Endothelial cell of umbilical vein (primary cell): ENCODE measurements around the gene OR10C1. TPM values are rescaled to one million over a fixed set of nuclear protein-coding genes. Genes with fewer than 3 reads are reported as not detected.

Experiments used
- BruUV-seq: library from RNA; stranded (reverse); fragments of 400-500 nt; replicated peaks from 2 replicates; lab custom pipeline; 2021; lab: Mats Ljungman, UMichigan
- CTCF ChIA-PET: fragments of 300-600, 350-600 bp; sonication (Branson Sonifier 250); formaldehyde crosslinking; loops from one replicate; lab custom pipeline; 2021; ENCODE audit warnings: antibody characterized with exemption, inconsistent platforms; lab: Charles Lee
- POLR2A ChIA-PET: fragments of 300-600, 350-600 bp; sonication (Branson Sonifier 250); formaldehyde crosslinking; loops from one replicate; lab custom pipeline; 2021; ENCODE audit warnings: antibody characterized with exemption, inconsistent platforms; lab: Charles Lee
- DNase-seq: peaks from one replicate; pipeline ENCODE4 v3.0.0-alpha.2; 2011; ENCODE audit warnings: low read depth, low spot score
- FAIRE-seq: peaks from 2 replicates; lab custom pipeline; 2011; peaks lifted over from hg19 to GRCh38; lab: Jason Lieb, UNC
- H2AFZ ChIP-seq: 2 replicates; pipeline ENCODE4 v1.6.0; 2012; ENCODE audit warnings: low read depth, low read length, control low read depth, inconsistent platforms
- H3K27ac ChIP-seq: 2 replicates; pipeline ENCODE4 v1.5.1; 2011; ENCODE audit warnings: low read depth, mild to moderate bottlenecking, control low read depth, low read length, moderate library complexity; ENCODE audit not compliant: insufficient read depth
- H3K27me3 ChIP-seq, 2 experiments: 2 replicates each; pipeline versions ENCODE4 v1.6.0 to v1.6.1; 2011; ENCODE audit warnings: low read length in 2 of 2, mixed read lengths in 1 of 2; ENCODE audit not compliant: control insufficient read depth in 2 of 2, insufficient read depth in 2 of 2
- H3K36me3 ChIP-seq, 2 experiments: 2 replicates in 1 of 2; 3 replicates in 1 of 2; pipeline ENCODE4 v1.5.1; 2011; ENCODE audit warnings: low read length in 2 of 2, mild to moderate bottlenecking in 1 of 2, moderate library complexity in 1 of 2; ENCODE audit not compliant: control insufficient read depth in 2 of 2, insufficient read depth in 2 of 2; ENCODE audit errors: extremely low read depth in 1 of 2
- H3K4me1 ChIP-seq: 3 replicates; pipeline ENCODE4 v1.5.1; 2011; ENCODE audit warnings: mild to moderate bottlenecking, low read length; ENCODE audit not compliant: control insufficient read depth, insufficient read depth; ENCODE audit errors: extremely low read depth
- H3K4me2 ChIP-seq: 2 replicates; pipeline ENCODE4 v1.6.1; 2011; ENCODE audit warnings: low read length, control low read depth, mixed read lengths; ENCODE audit not compliant: insufficient read depth
- H3K4me3 ChIP-seq, 3 experiments: fragments of 200-600 bp in 1 of 3; sonication (generic), shearing (Covaris generic) in 1 of 3; replicated peaks in 1 of 3; 2 replicates each; pipeline ENCODE4 v1.5.1; 2011 to 2016; ENCODE audit warnings: control low read depth in 3 of 3, low read length in 3 of 3, mild to moderate bottlenecking in 2 of 3, inconsistent platforms in 1 of 3, low read depth in 1 of 3, moderate library complexity in 1 of 3; ENCODE audit not compliant: insufficient read depth in 1 of 3
- H3K79me2 ChIP-seq: 2 replicates; pipeline ENCODE4 v1.6.0; 2012; ENCODE audit warnings: low read length, inconsistent platforms; ENCODE audit not compliant: control insufficient read depth, insufficient read depth
- H3K9ac ChIP-seq: replicated peaks from 2 replicates; pipeline ENCODE3; 2011; ENCODE audit warnings: low read length, control low read depth; ENCODE audit not compliant: insufficient read depth; ENCODE audit errors: extremely low read depth
- H3K9me1 ChIP-seq: replicated peaks from 3 replicates; pipeline ENCODE4 v1.6.0; 2011; ENCODE audit warnings: mild to moderate bottlenecking, low read length; ENCODE audit not compliant: control insufficient read depth, insufficient read depth; ENCODE audit errors: extremely low read depth
- H3K9me3 ChIP-seq: replicated peaks from 2 replicates; pipeline ENCODE4 v1.5.1; 2012; ENCODE audit warnings: low read length, inconsistent platforms; ENCODE audit not compliant: control insufficient read depth, insufficient read depth
- H4K20me1 ChIP-seq: replicated peaks from 2 replicates; pipeline ENCODE3; 2011; ENCODE audit warnings: mild to moderate bottlenecking, low read length; ENCODE audit not compliant: control insufficient read depth, insufficient read depth; ENCODE audit errors: extremely low read depth
- CTCF ChIP-seq, 2 donors: IDR thresholded peaks; 1 replicate in 1 of 2; 2 replicates in 1 of 2; pipeline ENCODE4 v1.5.1; 2011; ENCODE audit warnings: low read length in 2 of 2, mild to moderate bottlenecking in 2 of 2, moderate library complexity in 2 of 2, control low read depth in 1 of 2, inconsistent platforms in 1 of 2, low read depth in 1 of 2; ENCODE audit not compliant: insufficient read depth in 1 of 2; ENCODE audit errors: extremely low read depth in 1 of 2
- EZH2 ChIP-seq: IDR thresholded peaks from 2 replicates; pipeline ENCODE4 v1.6.1; 2012; ENCODE audit warnings: borderline replicate concordance, low read depth, mild to moderate bottlenecking, moderate library complexity, low read length, inconsistent platforms; ENCODE audit not compliant: severe bottlenecking
- FOS ChIP-seq: IDR thresholded peaks from 2 replicates; pipeline ENCODE4 v1.6.1; 2011; ENCODE audit warnings: mild to moderate bottlenecking, low read length, moderate library complexity, borderline replicate concordance; ENCODE audit not compliant: insufficient read depth
- GATA2 ChIP-seq: IDR thresholded peaks from 2 replicates; pipeline ENCODE4 v1.7.0; 2011; ENCODE audit warnings: low read depth, mild to moderate bottlenecking, moderate library complexity, mixed read lengths, low read length; ENCODE audit not compliant: insufficient read length, insufficient read depth
- JUN ChIP-seq: IDR thresholded peaks from 2 replicates; pipeline ENCODE4 v1.6.1; 2011; ENCODE audit warnings: borderline replicate concordance, low read depth; ENCODE audit not compliant: insufficient read length, insufficient read depth
- MYC ChIP-seq: IDR thresholded peaks from one replicate; pipeline ENCODE4 v1.6.1; 2011; ENCODE audit warnings: mild to moderate bottlenecking, low read depth, low read length
- POLR2A ChIP-seq: IDR thresholded peaks from 2 replicates; pipeline ENCODE4 v1.6.1; 2012; ENCODE audit warnings: low read depth, mild to moderate bottlenecking, control low read depth, low read length
- POLR2AphosphoS5 ChIP-seq: IDR thresholded peaks from 2 replicates; pipeline ENCODE4 v1.6.1; 2012; ENCODE audit warnings: low read depth, mild to moderate bottlenecking, control low read depth, low read length, moderate library complexity; ENCODE audit not compliant: insufficient read depth
- dilution Hi-C: fragments of 300-500 bp; cut with MboI; formaldehyde crosslinking; loops from one replicate; pipeline ENCODE4 v1.15.0; 2019; ENCODE audit warnings: low sequenced_read_pairs; ENCODE audit not compliant: extremely low pct_ligation_motif_present
- intact Hi-C: fragments of 100-400 bp; cut with micrococcal nuclease; formaldehyde crosslinking; loops from one replicate; pipeline ENCODE4 v1.10.0; 2022
- polyA plus RNA-seq, 4 experiments: library from polyadenylated mRNA; depleted of rRNA in 3 of 4; stranded (reverse) in 3 of 4; unstranded in 1 of 4; fragments of >200 nt; gene quantifications; 2 replicates each; pipeline versions ENCODE4 v1.2.1 to v1.2.3, GENCODE V29; 2011 to 2012; ENCODE audit warnings: missing spikeins in 1 of 4
- total RNA-seq: library from RNA; stranded (reverse); gene quantifications from 2 replicates; pipeline ENCODE4 v1.2.3, GENCODE V29; 2021
- TF ChIP-seq, protein P1 (sequence below): IDR thresholded peaks from 2 replicates; pipeline ENCODE4 v1.6.1; 2011; ENCODE audit not compliant: insufficient read depth, insufficient read length

Gene OR10C1
- total and polyA plus RNA-seq, 2 donors (not counting 3 experiments of a cell fraction or from before 2014, with no cell fraction given) = not detected

- Histone ChIP-seq H3K36me3 (no peaks in the 10 kb centered on the region), H3K27ac (no peak overlapping the region), H3K79me2 (no peaks in the 10 kb centered on the region), H3K9me3 (no peaks in the 10 kb centered on the region), H3K9me1 (no peaks in the 10 kb centered on the region), H4K20me1 (no peaks in the 10 kb centered on the region), H3K4me2 (no peak overlapping the region), H2AFZ (no peak overlapping the region), H3K4me1 (no peaks in the 10 kb centered on the region), H3K9ac (no peak overlapping the region), H3K4me3 (no peak overlapping the region), H3K27me3 (no peaks in the 10 kb centered on the region)
- dilution Hi-C loops = no loop called here
- ChIA-PET CTCF (no interaction called here), POLR2A (no interaction called here)
- intact Hi-C loops = no loop called here
- DNase-seq (no peak), FAIRE-seq (no peak)
- BruUV-seq = no TSS peak
- TF ChIP-seq CTCF (IDR thresholded peaks at IDR 0.05; ENCODE audit: extremely low read depth in 1 of 2, insufficient read depth in 1 of 2, low read depth in 1 of 2, low read length in 2 of 2) (no peak), GATA2 (no peak), MYC (no peak), POLR2A (no peak), POLR2AphosphoS5 (no peak), FOS (no peak), JUN (no peak), EZH2 (no peak)
- TF ChIP-seq, protein P1, sequence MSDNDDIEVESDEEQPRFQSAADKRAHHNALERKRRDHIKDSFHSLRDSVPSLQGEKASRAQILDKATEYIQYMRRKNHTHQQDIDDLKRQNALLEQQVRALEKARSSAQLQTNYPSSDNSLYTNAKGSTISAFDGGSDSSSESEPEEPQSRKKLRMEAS = no peak
Observed at GRCh38 chr6:29425075-29425474, 14.0 kb upstream of the OR10C1 start.
